Liver (tissue), 9 donors: ENCODE data around the gene CELF2. TPM values are rescaled to one million over a fixed set of nuclear protein-coding genes. Genes with fewer than 3 reads are reported as not detected.

Experiments
- DNase-seq: peaks from one replicate; pipeline ENCODE4 v3.0.0-alpha.2; 2017; ENCODE audit warnings: low spot score
- H3K27ac ChIP-seq, 2 donors: one replicate each; pipeline ENCODE4 v1.7.0; 2013; ENCODE audit warnings: inconsistent platforms in 2 of 2, low read length in 2 of 2, control low read depth in 1 of 2, low read depth in 1 of 2, mild to moderate bottlenecking in 1 of 2
- H3K27me3 ChIP-seq, 4 donors: one replicate each; pipeline versions ENCODE4 v1.6.1 to v1.7.0; 2013; ENCODE audit warnings: low read length in 3 of 4, inconsistent platforms in 1 of 4, mild to moderate bottlenecking in 1 of 4, moderate library complexity in 1 of 4; ENCODE audit not compliant: control insufficient read depth in 4 of 4, insufficient read depth in 4 of 4
- H3K36me3 ChIP-seq, 4 donors: one replicate each; pipeline versions ENCODE4 v1.6.1 to v1.7.0; 2013; ENCODE audit warnings: low read length in 3 of 4, mild to moderate bottlenecking in 3 of 4, low read depth in 1 of 4, moderate library complexity in 1 of 4; ENCODE audit not compliant: control insufficient read depth in 4 of 4, insufficient read depth in 3 of 4
- H3K4me1 ChIP-seq, 4 donors: one replicate each; pipeline versions ENCODE4 v1.6.1 to v1.7.0; 2013; ENCODE audit warnings: low read length in 3 of 4, mild to moderate bottlenecking in 3 of 4, moderate library complexity in 1 of 4; ENCODE audit not compliant: control insufficient read depth in 4 of 4, insufficient read depth in 4 of 4
- H3K4me3 ChIP-seq, 3 donors: one replicate each; pipeline versions ENCODE4 v1.6.1 to v1.7.0; 2013; ENCODE audit warnings: low read length in 3 of 3, control low read depth in 1 of 3, low read depth in 1 of 3, mild to moderate bottlenecking in 1 of 3
- H3K9ac ChIP-seq, 2 donors: one replicate each; pipeline ENCODE4 v1.7.0; 2013; ENCODE audit warnings: low read length in 2 of 2, mild to moderate bottlenecking in 2 of 2, moderate library complexity in 2 of 2, control low read depth in 1 of 2, low read depth in 1 of 2
- H3K9me3 ChIP-seq, 4 donors: one replicate each; pipeline versions ENCODE4 v1.6.1 to v1.7.0; 2013; ENCODE audit warnings: low read length in 3 of 4; ENCODE audit not compliant: control insufficient read depth in 4 of 4
- ATF3 ChIP-seq: IDR thresholded peaks from 2 replicates; pipeline ENCODE4 v1.6.1; 2016; ENCODE audit warnings: antibody characterized with exemption
- EGR1 ChIP-seq, 2 donors: IDR thresholded peaks; 2 replicates each; pipeline ENCODE4 v1.6.1; 2016 to 2018; ENCODE audit warnings: antibody characterized with exemption in 2 of 2, low read depth in 2 of 2
- FOXA1 ChIP-seq: IDR thresholded peaks from 2 replicates; pipeline ENCODE4 v1.6.1; 2016; ENCODE audit warnings: antibody characterized with exemption
- FOXA2 ChIP-seq: IDR thresholded peaks from 2 replicates; pipeline ENCODE4 v1.6.1; 2016; ENCODE audit warnings: antibody characterized with exemption
- GABPA ChIP-seq, 2 donors: IDR thresholded peaks in 1 of 2; conservative IDR thresholded peaks in 1 of 2; 2 replicates each; pipeline ENCODE4 v1.6.1; 2016; ENCODE audit warnings: antibody characterized with exemption in 2 of 2, mild to moderate bottlenecking in 1 of 2, moderate library complexity in 1 of 2
- HNF4A ChIP-seq, 2 donors: conservative IDR thresholded peaks; 2 replicates each; pipeline ENCODE4 v1.6.1; 2016; ENCODE audit warnings: antibody characterized with exemption in 2 of 2, mild to moderate bottlenecking in 2 of 2
- HNF4G ChIP-seq: IDR thresholded peaks from 2 replicates; pipeline ENCODE4 v1.6.1; 2016; ENCODE audit warnings: antibody characterized with exemption
- JUND ChIP-seq, 2 donors: IDR thresholded peaks; 2 replicates each; pipeline ENCODE4 v1.6.1; 2016; ENCODE audit warnings: antibody characterized with exemption in 2 of 2
- NR2F2 ChIP-seq: IDR thresholded peaks from 2 replicates; pipeline ENCODE4 v1.6.1; 2016; ENCODE audit warnings: antibody characterized with exemption
- RAD21 ChIP-seq, 2 donors: IDR thresholded peaks; 2 replicates each; pipeline ENCODE4 v1.6.1; 2016; ENCODE audit warnings: antibody characterized with exemption in 2 of 2, mild to moderate bottlenecking in 2 of 2
- RXRA ChIP-seq, 2 donors: IDR thresholded peaks; 2 replicates each; pipeline ENCODE4 v1.6.1; 2017 to 2018; ENCODE audit warnings: antibody characterized with exemption in 2 of 2, mild to moderate bottlenecking in 1 of 2
- SP1 ChIP-seq: IDR thresholded peaks from 2 replicates; pipeline ENCODE4 v1.6.1; 2018; ENCODE audit warnings: antibody characterized with exemption, mild to moderate bottlenecking
- TAF1 ChIP-seq: conservative IDR thresholded peaks from 2 replicates; pipeline ENCODE4 v1.6.1; 2016; ENCODE audit warnings: antibody characterized with exemption, mild to moderate bottlenecking
- YY1 ChIP-seq: IDR thresholded peaks from 2 replicates; pipeline ENCODE4 v1.6.1; 2016; ENCODE audit warnings: antibody characterized with exemption, mild to moderate bottlenecking
- ZBTB33 ChIP-seq: IDR thresholded peaks from 2 replicates; pipeline ENCODE4 v1.6.1; 2016; ENCODE audit warnings: antibody characterized with exemption
- WGBS: extraction: QIAGEN DNeasy Blood & Tissue Kit; methylation state at CpG from one replicate; pipeline ENCODE4 v1.1.7; 2013; 5-methylcytosine and 5-hydroxymethylcytosine counted together
- polyA plus RNA-seq, 2 donors: library from polyadenylated mRNA; stranded (reverse) in 1 of 2; unstranded in 1 of 2; fragments of 200-250 nt in 1 of 2; fragments of >200 nt in 1 of 2; fragmentation: Nextera tagmentation in 1 of 2; extraction: Ambion mirVana in 1 of 2; gene quantifications; one replicate each; pipeline versions ENCODE4 v1.2.1 to v1.2.3, GENCODE V29; 2013 to 2015
- total RNA-seq, 2 donors: library from RNA; depleted of rRNA; stranded (reverse); fragments of >200 nt; gene quantifications; one replicate each; pipeline ENCODE4 v1.2.3, GENCODE V29; 2014
- TF ChIP-seq, protein P1 (sequence below): IDR thresholded peaks from 2 replicates; pipeline ENCODE4 v1.6.1; 2016; ENCODE audit warnings: antibody characterized with exemption
- TF ChIP-seq, protein P2 (sequence below): IDR thresholded peaks from 2 replicates; pipeline ENCODE4 v1.6.1; 2016; ENCODE audit warnings: antibody characterized with exemption, mild to moderate bottlenecking
- TF ChIP-seq, protein P3 (sequence below): fragments of 150-350 bp; IDR thresholded peaks from 2 replicates; pipeline ENCODE4 v1.5.1; 2017; ENCODE audit warnings: improper control_type of control experiment, low read depth, low read length; ENCODE audit not compliant: missing input control
- donor health status: healthy.
- donor health status: healthy.
- donor health status: healthy.
- donor health status: healthy.
- donor health status: healthy.

Gene CELF2
- total and polyA plus RNA-seq, 4 donors, result 1.4 to 8.5 (median 5.6) TPM

DNA sequence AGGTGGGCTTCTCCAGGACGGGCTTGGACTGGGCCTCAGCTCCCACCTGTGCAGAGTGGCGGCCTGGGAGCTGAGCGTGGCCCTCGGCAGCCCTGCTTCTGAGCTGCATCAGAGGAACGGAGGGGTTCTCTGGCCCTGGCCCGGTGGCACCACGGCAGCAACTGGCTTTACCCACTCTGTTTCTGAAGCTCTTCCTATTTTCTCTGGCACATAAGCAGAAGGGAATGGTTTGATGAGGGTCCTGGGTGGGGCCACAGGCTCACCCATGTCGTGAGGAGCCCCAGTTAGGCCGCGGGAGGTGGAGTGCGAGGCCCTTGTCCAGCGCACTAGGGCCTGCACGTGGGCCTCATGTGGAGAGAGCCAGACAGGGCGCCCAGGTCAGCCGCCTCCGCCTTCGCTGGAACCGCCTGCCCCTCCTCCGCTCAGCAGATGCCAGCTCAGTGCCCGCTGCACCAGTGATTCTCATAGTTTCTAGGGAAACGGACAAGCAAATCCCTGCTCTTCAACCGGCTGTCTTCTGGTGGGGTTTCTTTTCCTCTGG is 284.0 kb downstream of the CELF2 start:
- H3K9ac ChIP-seq, result no peak overlapping the region
- no peaks in the 10 kb centered on the region for H3K36me3 ChIP-seq
- TF ChIP-seq FOXA1 (no peak), JUND (IDR thresholded peaks at IDR 0.05) (no peak), HNF4A (conservative IDR thresholded peaks at IDR 0.05) (no peak), GABPA (IDR thresholded peaks at IDR 0.05 in 1 of 2, conservative IDR thresholded peaks at IDR 0.05 in 1 of 2) (no peak), YY1 (no peak), SP1 (no peak), ZBTB33 (no peak)
- TF ChIP-seq, protein P1, sequence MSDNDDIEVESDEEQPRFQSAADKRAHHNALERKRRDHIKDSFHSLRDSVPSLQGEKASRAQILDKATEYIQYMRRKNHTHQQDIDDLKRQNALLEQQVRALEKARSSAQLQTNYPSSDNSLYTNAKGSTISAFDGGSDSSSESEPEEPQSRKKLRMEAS, result no peak
- TF ChIP-seq, protein P2, sequence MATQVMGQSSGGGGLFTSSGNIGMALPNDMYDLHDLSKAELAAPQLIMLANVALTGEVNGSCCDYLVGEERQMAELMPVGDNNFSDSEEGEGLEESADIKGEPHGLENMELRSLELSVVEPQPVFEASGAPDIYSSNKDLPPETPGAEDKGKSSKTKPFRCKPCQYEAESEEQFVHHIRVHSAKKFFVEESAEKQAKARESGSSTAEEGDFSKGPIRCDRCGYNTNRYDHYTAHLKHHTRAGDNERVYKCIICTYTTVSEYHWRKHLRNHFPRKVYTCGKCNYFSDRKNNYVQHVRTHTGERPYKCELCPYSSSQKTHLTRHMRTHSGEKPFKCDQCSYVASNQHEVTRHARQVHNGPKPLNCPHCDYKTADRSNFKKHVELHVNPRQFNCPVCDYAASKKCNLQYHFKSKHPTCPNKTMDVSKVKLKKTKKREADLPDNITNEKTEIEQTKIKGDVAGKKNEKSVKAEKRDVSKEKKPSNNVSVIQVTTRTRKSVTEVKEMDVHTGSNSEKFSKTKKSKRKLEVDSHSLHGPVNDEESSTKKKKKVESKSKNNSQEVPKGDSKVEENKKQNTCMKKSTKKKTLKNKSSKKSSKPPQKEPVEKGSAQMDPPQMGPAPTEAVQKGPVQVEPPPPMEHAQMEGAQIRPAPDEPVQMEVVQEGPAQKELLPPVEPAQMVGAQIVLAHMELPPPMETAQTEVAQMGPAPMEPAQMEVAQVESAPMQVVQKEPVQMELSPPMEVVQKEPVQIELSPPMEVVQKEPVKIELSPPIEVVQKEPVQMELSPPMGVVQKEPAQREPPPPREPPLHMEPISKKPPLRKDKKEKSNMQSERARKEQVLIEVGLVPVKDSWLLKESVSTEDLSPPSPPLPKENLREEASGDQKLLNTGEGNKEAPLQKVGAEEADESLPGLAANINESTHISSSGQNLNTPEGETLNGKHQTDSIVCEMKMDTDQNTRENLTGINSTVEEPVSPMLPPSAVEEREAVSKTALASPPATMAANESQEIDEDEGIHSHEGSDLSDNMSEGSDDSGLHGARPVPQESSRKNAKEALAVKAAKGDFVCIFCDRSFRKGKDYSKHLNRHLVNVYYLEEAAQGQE, result no peak
- TF ChIP-seq, protein P3, sequence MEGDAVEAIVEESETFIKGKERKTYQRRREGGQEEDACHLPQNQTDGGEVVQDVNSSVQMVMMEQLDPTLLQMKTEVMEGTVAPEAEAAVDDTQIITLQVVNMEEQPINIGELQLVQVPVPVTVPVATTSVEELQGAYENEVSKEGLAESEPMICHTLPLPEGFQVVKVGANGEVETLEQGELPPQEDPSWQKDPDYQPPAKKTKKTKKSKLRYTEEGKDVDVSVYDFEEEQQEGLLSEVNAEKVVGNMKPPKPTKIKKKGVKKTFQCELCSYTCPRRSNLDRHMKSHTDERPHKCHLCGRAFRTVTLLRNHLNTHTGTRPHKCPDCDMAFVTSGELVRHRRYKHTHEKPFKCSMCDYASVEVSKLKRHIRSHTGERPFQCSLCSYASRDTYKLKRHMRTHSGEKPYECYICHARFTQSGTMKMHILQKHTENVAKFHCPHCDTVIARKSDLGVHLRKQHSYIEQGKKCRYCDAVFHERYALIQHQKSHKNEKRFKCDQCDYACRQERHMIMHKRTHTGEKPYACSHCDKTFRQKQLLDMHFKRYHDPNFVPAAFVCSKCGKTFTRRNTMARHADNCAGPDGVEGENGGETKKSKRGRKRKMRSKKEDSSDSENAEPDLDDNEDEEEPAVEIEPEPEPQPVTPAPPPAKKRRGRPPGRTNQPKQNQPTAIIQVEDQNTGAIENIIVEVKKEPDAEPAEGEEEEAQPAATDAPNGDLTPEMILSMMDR, result no peak
- H3K9me3 ChIP-seq, result peaks cover 0 to under 1% (median 0%) of the 10 kb centered on the region in 4 donors
- no peak overlapping the region for H3K4me3 ChIP-seq
- no peak for DNase-seq
- no peak overlapping the region for H3K27ac ChIP-seq
- WGBS, result 87% methylated on average over 22 of the region's 22 CpGs
- no peaks in the 10 kb centered on the region for H3K4me1 ChIP-seq
- no peaks in the 10 kb centered on the region for H3K27me3 ChIP-seq

DNA sequence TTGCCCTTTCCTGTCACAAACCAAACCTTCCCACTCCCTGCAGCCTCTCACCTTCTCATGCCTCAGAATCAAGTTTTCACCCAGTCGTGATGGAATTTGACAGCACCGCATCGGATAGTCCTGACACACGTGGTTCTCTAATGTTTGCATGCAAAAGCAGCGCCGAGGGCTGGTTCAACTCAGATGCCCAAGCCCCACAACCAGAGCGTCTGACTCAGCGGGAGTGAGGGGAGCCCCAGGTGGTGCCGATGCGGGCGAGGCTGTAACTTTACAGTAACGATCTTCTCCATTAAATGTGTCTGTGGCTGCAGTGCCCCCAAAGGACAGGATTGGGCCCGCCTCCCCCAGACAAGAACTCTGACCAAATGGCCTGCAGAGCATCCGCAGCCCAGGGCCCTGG is 284.5 kb downstream of the CELF2 start:
- 95% methylated on average over 14 of the region's 14 CpGs for WGBS
- Histone ChIP-seq H3K9me3 (peaks cover 0 to 6% (median 3%) of the 10 kb centered on the region in 4 donors), H3K27ac (no peak overlapping the region), H3K4me3 (no peak overlapping the region), H3K27me3 (no peaks in the 10 kb centered on the region), H3K4me1 (no peaks in the 10 kb centered on the region), H3K36me3 (peaks cover 0 to 3% (median 0%) of the 10 kb centered on the region in 4 donors), H3K9ac (no peak overlapping the region)
- no peak for DNase-seq
- TF ChIP-seq SP1 (no peak), EGR1 (IDR thresholded peaks at IDR 0.05; ENCODE audit: low read depth in 2 of 2) (no peak), HNF4G (no peak), FOXA2 (no peak), ATF3 (no peak), HNF4A (conservative IDR thresholded peaks at IDR 0.05) (no peak), NR2F2 (no peak), ZBTB33 (no peak), RAD21 (IDR thresholded peaks at IDR 0.05) (no peak), RXRA (IDR thresholded peaks at IDR 0.05) (no peak), JUND (IDR thresholded peaks at IDR 0.05) (no peak), YY1 (no peak), TAF1 (no peak), GABPA (IDR thresholded peaks at IDR 0.05 in 1 of 2, conservative IDR thresholded peaks at IDR 0.05 in 1 of 2) (no peak)
- TF ChIP-seq, protein P1, result no peak
- TF ChIP-seq, protein P2, result no peak
